ENCODE measurements around the gene LRRC75A.

The LRRC75A gene

DNA sequence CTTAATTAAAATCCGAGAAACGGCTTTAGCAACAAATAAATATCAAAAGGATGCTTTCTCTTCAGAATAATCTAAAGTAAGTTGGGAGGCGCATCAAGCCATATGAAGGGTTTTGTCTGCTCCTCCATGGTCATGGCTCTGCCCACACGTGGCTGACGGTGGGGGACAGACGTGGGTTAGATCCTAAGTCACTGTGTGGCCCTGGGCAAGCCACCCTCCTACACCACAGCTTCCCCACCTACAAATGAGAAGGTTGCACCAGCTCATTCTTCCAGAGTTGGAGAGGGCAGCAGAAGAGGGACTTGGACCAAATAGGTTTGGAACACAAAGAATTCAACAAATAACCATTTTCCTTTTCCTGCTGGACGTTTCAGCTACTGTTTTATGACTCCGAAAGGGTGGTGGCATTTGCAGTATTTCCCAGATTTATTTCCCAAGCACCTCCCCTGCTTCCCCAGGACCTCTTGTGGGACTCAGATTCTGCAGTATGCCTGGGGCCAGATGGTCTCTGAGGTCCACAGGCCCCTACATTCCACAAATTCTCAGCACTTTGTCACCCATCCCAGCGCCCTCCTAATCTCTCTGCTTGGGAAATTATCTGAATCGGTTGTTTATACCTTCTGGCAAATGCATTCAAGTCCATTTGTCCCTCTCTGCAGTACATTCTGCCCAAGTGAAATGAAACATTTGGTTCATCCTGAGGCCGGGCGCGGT lies 17.8 kb downstream of the LRRC75A start:
- TF ChIP-seq, protein P1, sequence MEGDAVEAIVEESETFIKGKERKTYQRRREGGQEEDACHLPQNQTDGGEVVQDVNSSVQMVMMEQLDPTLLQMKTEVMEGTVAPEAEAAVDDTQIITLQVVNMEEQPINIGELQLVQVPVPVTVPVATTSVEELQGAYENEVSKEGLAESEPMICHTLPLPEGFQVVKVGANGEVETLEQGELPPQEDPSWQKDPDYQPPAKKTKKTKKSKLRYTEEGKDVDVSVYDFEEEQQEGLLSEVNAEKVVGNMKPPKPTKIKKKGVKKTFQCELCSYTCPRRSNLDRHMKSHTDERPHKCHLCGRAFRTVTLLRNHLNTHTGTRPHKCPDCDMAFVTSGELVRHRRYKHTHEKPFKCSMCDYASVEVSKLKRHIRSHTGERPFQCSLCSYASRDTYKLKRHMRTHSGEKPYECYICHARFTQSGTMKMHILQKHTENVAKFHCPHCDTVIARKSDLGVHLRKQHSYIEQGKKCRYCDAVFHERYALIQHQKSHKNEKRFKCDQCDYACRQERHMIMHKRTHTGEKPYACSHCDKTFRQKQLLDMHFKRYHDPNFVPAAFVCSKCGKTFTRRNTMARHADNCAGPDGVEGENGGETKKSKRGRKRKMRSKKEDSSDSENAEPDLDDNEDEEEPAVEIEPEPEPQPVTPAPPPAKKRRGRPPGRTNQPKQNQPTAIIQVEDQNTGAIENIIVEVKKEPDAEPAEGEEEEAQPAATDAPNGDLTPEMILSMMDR (IDR thresholded peaks at IDR 0.05; ENCODE audit: control insufficient read depth, insufficient read depth, low read depth, low read length, missing control alignments) = no peak
- no peak overlapping the region for H3K4me3 ChIP-seq (ENCODE audit: control insufficient read depth, low read depth, low read length)
- DNase-seq (ENCODE audit: low read depth) = no peak

DNA sequence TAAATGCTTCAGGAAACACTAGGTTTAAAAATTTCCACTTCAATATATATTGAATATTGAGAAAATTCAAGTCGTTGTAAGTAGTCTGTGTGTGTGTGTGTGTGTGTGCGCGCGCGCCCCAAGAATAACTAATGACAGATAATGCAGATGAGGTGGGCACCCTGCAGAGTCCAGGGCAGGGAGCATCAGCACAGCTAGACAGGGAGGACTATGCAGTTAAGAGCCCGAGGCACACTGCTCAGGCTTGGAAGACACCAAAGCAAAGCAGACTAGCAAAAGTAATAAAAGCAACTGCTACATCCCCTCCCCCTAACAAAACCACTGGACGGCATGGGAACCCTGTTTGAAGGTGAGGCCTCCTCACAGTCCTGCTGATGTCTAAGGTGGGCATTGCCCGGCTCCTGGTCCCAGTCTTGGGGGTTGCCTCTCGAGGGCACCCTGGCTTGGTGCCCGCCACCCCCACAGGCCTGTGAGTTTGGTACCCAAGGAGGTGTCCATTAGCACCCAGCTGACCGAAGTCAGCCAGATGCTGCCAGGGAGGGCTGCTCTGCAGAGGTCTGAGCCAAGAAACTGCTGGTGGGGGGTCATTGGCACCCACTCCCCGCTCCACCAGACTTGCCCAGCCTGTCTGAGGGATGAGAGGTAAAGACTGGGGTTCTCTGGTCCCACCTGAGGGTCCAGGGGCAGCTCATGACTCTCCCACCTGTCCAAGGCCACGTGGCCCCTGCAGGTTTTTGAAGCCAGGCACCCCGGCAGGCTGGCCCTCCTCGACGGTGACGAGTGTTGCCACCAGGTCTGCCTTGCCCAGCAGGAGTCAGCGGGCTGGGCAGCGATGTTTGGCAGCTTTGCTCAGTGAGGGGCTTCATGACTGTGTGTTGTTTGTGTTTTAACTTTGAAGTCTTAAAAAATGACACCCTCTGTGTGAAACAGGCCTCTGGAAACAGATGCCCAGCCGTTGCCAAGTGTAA lies 18.7 kb downstream of the LRRC75A start:
- DNase-seq (ENCODE audit: low read depth) = no peak
- TF ChIP-seq, protein P1 (IDR thresholded peaks at IDR 0.05; ENCODE audit: control insufficient read depth, insufficient read depth, low read depth, low read length, missing control alignments) = no peak
- H3K4me3 ChIP-seq (ENCODE audit: control insufficient read depth, low read depth, low read length) = no peak overlapping the region

DNA sequence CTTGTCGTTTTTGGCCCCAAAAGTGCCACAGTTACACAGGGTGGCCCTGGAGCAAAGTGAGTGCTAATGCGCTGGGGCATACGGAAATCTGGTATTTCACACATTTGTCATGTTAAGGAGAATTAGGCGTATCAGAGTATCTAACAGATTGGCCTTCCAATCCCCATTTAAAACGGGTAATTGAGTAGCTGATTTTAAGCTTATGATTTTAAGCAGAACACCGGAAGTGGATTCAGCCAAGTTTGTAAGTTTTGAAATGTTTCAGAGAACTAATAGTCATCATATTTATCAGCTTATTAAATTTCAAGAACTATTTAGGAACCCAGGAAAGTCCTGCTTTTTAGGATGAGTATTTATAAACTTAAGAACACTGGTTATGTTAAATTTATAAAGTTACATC lies 19.5 kb downstream of the LRRC75A start:
- H3K4me3 ChIP-seq (ENCODE audit: control insufficient read depth, low read depth, low read length) = no peak overlapping the region
- TF ChIP-seq, protein P1 (IDR thresholded peaks at IDR 0.05; ENCODE audit: control insufficient read depth, insufficient read depth, low read depth, low read length, missing control alignments) = no peak
- DNase-seq (ENCODE audit: low read depth) = no peak

DNA sequence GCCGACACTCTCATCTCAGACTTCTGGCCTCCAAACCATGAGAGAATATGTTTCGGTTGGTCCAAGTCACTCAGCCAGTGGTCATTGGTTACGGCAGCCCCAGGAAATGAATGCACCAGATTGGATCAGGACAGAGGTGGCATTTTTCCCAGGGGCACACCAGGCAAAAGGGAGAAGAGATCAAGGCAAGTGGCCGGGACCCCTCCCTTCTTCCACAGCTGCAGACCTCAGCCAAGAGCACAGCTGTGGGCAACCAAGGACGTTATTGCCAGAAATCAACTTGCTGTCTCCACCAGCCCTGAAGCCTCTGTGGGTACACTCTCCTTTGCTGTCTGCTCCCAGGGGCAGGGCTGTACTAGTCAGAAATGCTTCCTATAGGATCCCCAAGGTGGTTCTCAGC lies 20.7 kb downstream of the LRRC75A start:
- no peak overlapping the region for H3K4me3 ChIP-seq (ENCODE audit: control insufficient read depth, low read depth, low read length)
- TF ChIP-seq, protein P1 (IDR thresholded peaks at IDR 0.05; ENCODE audit: control insufficient read depth, insufficient read depth, low read depth, low read length, missing control alignments) = no peak

DNA sequence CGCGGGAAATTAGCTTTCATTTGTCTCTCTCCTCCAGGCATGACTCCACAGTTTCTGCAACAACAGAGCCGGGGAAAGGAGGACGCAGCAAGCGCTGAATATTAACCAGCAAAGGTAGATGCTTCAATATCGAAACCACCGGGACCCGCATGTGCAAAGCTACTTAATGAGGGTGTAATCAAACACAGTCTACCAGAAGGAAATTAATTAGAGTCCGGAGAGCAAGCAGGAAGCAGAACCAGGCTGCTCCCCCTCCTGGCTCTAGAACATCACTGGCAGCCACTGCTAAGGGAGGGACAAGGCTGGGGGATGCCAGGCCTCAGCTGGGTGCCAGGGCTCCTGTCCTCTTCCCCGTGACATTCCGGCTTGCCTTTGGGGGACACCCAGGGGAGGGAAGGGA lies 21.7 kb downstream of the LRRC75A start:
- TF ChIP-seq, protein P1 (IDR thresholded peaks at IDR 0.05; ENCODE audit: control insufficient read depth, insufficient read depth, low read depth, low read length, missing control alignments) = no peak
- H3K4me3 ChIP-seq (ENCODE audit: control insufficient read depth, low read depth, low read length) = no peak overlapping the region
- DNase-seq (ENCODE audit: low read depth) = no peak

More for the DNA sequence above, 20.7 kb downstream of the LRRC75A start:
- no peak for DNase-seq (ENCODE audit: low read depth)

DNA sequence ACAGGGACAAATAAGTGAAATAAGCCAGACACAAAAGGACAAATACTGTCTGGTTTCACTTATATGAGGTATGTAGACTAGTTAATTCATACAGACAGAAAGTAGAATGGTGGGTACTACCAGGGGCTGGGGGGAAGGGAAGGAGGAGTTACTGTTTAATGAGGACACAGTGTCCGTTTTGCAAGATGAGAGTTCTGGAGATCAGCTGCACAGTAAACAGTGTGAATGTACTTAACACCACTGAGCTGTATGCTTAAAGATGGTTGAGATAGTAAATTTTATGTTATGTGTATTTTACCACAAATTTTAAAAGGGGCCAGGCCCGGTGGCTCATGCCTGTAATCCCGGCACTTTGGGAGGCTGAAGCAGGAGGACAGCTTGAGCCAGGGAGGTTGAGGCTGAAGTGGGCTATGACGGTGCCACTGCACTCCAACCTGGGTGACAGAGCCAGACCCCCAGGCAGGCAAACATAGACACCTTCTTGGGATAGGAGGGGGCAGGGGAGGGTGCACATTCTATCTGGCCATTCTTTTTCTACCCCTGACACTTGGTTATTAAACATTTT lies 23.5 kb downstream of the LRRC75A start:
- TF ChIP-seq, protein P1 (IDR thresholded peaks at IDR 0.05; ENCODE audit: control insufficient read depth, insufficient read depth, low read depth, low read length, missing control alignments) = no peak
- DNase-seq (ENCODE audit: low read depth) = no peak
- H3K4me3 ChIP-seq (ENCODE audit: control insufficient read depth, low read depth, low read length) = no peak overlapping the region
